ENCODE measurements around the gene GPR156. TPM values are rescaled to one million over a fixed set of nuclear protein-coding genes. Genes with fewer than 3 reads are reported as not detected.

The GPR156 gene
- total and polyA plus RNA-seq, 10 of the 15 experiments (the other 5 are each of a cell fraction or from before 2014, with no cell fraction given) = 0.08 to 0.15 (median 0.11) TPM; not detected in 6

- Histone ChIP-seq H3K79me2 (ENCODE audit: control insufficient read depth, insufficient read depth, low read length) (no peaks in the 10 kb centered on the region), H3K9ac (ENCODE audit: control insufficient read depth, insufficient read depth, low read length) (no peak overlapping the region), H3K36me3 (ENCODE audit: control insufficient read depth in 2 of 2, insufficient read depth in 2 of 2, low read length in 1 of 2) (no peaks in the 10 kb centered on the region), H3K4me3 (no peak overlapping the region), H4K20me1 (ENCODE audit: control insufficient read depth, insufficient read depth) (no peaks in the 10 kb centered on the region), H3K9me3 (replicated peaks; ENCODE audit: control insufficient read depth, insufficient read depth, low read length) (no peaks in the 10 kb centered on the region), H3K27me3 (replicated peaks in 1 of 2; ENCODE audit: control insufficient read depth in 2 of 2, insufficient read depth in 2 of 2, low read length in 1 of 2) (no peaks in the 10 kb centered on the region), H3K27ac (ENCODE audit: control insufficient read depth, insufficient read depth) (no peak overlapping the region), H3K4me1 (ENCODE audit: control insufficient read depth, insufficient read depth, low read length) (no peaks in the 10 kb centered on the region), H3K4me2 (ENCODE audit: control insufficient read depth, insufficient read depth) (no peak overlapping the region), H2AFZ (ENCODE audit: control insufficient read depth, low read depth, low read length) (no peak overlapping the region)
- ChIA-PET POLR2A (no interaction called here), CTCF (interaction anchor here (1.4 kb wide), 1 partner anchor 303 kb away, joined by 5 read pairs; no protein-coding TSS in a partner anchor), SMC1A (ENCODE audit: uncharacterized antibody, unreplicated experiment) (interaction anchor here (1.0 to 1.6 kb wide), 2 partner anchors 304 to 305 kb away, joined by 3 to 10 read pairs; no protein-coding TSS in a partner anchor), RAD21 (ENCODE audit: unreplicated experiment) (no interaction called here)
- in situ Hi-C loops (cut with MboI) = no loop called here
- intact Hi-C loops (cut with micrococcal nuclease; ENCODE audit: unreplicated experiment) = loop anchor here (5.0 kb wide), 1 partner anchor 384 kb away; no protein-coding TSS in a partner anchor
- DNase-seq (ENCODE audit: low read depth, low spot score) (no peak), ATAC-seq (no peak), FAIRE-seq (no peak)
- no peak for TF ChIP-seq ZNF622 (IDR thresholded peaks at IDR 0.05)
- WGBS (ENCODE audit: insufficient coverage, insufficient replicate concordance, low lambda C conversion rate, missing lambda C conversion rate) = 35% methylated on average over 4 of the region's 4 CpGs
- no TSS peak for BruUV-seq (replicated peaks)
Measured at GRCh38 chr3:120196333-120196732, 88.7 kb downstream of the GPR156 start.

- in situ Hi-C loops (cut with MboI) (no loop called here), intact Hi-C loops (cut with micrococcal nuclease; ENCODE audit: unreplicated experiment) (no loop called here)
- no peak for DNase-seq (ENCODE audit: low read depth, low spot score)
- no peaks in the 10 kb centered on the region for H3K79me2 ChIP-seq (ENCODE audit: control insufficient read depth, insufficient read depth, low read length)
- H4K20me1 ChIP-seq (ENCODE audit: control insufficient read depth, insufficient read depth) = no peaks in the 10 kb centered on the region
- ChIA-PET POLR2A (no interaction called here), RAD21 (ENCODE audit: unreplicated experiment) (no interaction called here), CTCF (interaction anchor here (0.9 to 1.3 kb wide), 2 partner anchors 11 to 302 kb away, joined by 3 to 4 read pairs; no protein-coding TSS in a partner anchor), SMC1A (ENCODE audit: uncharacterized antibody, unreplicated experiment) (no interaction called here)
- no peak for FAIRE-seq
- H2AFZ ChIP-seq (ENCODE audit: control insufficient read depth, low read depth, low read length) = no peak overlapping the region
- no peak overlapping the region for H3K9ac ChIP-seq (ENCODE audit: control insufficient read depth, insufficient read depth, low read length)
- no peak overlapping the region for H3K4me2 ChIP-seq (ENCODE audit: control insufficient read depth, insufficient read depth)
- H3K27me3 ChIP-seq (replicated peaks in 1 of 2; ENCODE audit: control insufficient read depth in 2 of 2, insufficient read depth in 2 of 2, low read length in 1 of 2) = no peaks in the 10 kb centered on the region
- TF ChIP-seq POLR2AphosphoS2 (IDR thresholded peaks at IDR 0.05; ENCODE audit: low read depth, low read length) (no peak), NFIC (IDR thresholded peaks at IDR 0.05; ENCODE audit: low read depth, low read length) (no peak), SPI1 (IDR thresholded peaks at IDR 0.05; ENCODE audit: borderline replicate concordance, insufficient read depth, low read depth, low read length) (no peak), BCL11A (IDR thresholded peaks at IDR 0.05; ENCODE audit: low read depth, low read length) (no peak), CREB1 (IDR thresholded peaks at IDR 0.05; ENCODE audit: low read depth) (no peak), ZBTB4 (CRISPR knock-in tag; IDR thresholded peaks at IDR 0.05) (no peak)
- no peaks in the 10 kb centered on the region for H3K36me3 ChIP-seq (ENCODE audit: control insufficient read depth in 2 of 2, insufficient read depth in 2 of 2, low read length in 1 of 2)
- BruUV-seq (replicated peaks) = no TSS peak
- H3K9me3 ChIP-seq (replicated peaks; ENCODE audit: control insufficient read depth, insufficient read depth, low read length) = no peaks in the 10 kb centered on the region
- ATAC-seq = no peak
- H3K4me1 ChIP-seq (ENCODE audit: control insufficient read depth, insufficient read depth, low read length) = no peaks in the 10 kb centered on the region
- H3K27ac ChIP-seq (ENCODE audit: control insufficient read depth, insufficient read depth) = no peak overlapping the region
- no peak overlapping the region for H3K4me3 ChIP-seq
Measured at GRCh38 chr3:120193554-120193953, 91.5 kb downstream of the GPR156 start.

All from GM12878 (cell line).